ENCODE results near the gene PTPRN2.
"Not testable (repeated sequence)": the region's sequence is repeated elsewhere in the genome, so short reads cannot be mapped to it uniquely, and the experiment has no call there.

PTPRN2 gene

GRCh38 chr7:157595086-157595855 is 992.4 kb downstream of the PTPRN2 start:
- TF ChIP-seq CTCF (IDR thresholded peaks at IDR 0.05; ENCODE audit: low read depth, low read length) = no peak

GRCh38 chr7:157594306-157594705 is 993.3 kb downstream of the PTPRN2 start:
- no peak overlapping the region for H3K4me3 ChIP-seq (ENCODE audit: low read depth, low read length)
- TF ChIP-seq CTCF (IDR thresholded peaks at IDR 0.05; ENCODE audit: low read depth, low read length) = no peak

More at GRCh38 chr7:157595086-157595855, 992.4 kb downstream of the PTPRN2 start:
- no peak overlapping the region for H3K4me3 ChIP-seq (ENCODE audit: low read depth, low read length)

- no peak for TF ChIP-seq CTCF (IDR thresholded peaks at IDR 0.05; ENCODE audit: low read depth, low read length)
Observed at GRCh38 chr7:157593541-157593940, 994.1 kb downstream of the PTPRN2 start.

GRCh38 chr7:157592636-157593320 is 994.8 kb downstream of the PTPRN2 start:
- H3K4me3 ChIP-seq (ENCODE audit: low read depth, low read length) = not testable (repeated sequence)

More at GRCh38 chr7:157593541-157593940, 994.1 kb downstream of the PTPRN2 start:
- H3K4me3 ChIP-seq (ENCODE audit: low read depth, low read length) = no peak overlapping the region

- no peak overlapping the region for H3K4me3 ChIP-seq (ENCODE audit: low read depth, low read length)
Observed at GRCh38 chr7:157590526-157590925, 997.1 kb downstream of the PTPRN2 start.

GRCh38 chr7:157589680-157590079 is 997.9 kb downstream of the PTPRN2 start:
- H3K4me3 ChIP-seq (ENCODE audit: low read depth, low read length) = no peak overlapping the region
- TF ChIP-seq CTCF (IDR thresholded peaks at IDR 0.05; ENCODE audit: low read depth, low read length) = no peak

More at GRCh38 chr7:157590526-157590925, 997.1 kb downstream of the PTPRN2 start:
- TF ChIP-seq CTCF (IDR thresholded peaks at IDR 0.05; ENCODE audit: low read depth, low read length) = no peak

- TF ChIP-seq CTCF (IDR thresholded peaks at IDR 0.05; ENCODE audit: low read depth, low read length) = no peak
- no peak overlapping the region for H3K4me3 ChIP-seq (ENCODE audit: low read depth, low read length)
Observed at GRCh38 chr7:157587805-157588560, 999.6 kb downstream of the PTPRN2 start.

All from WI38 (cell line).